Measurements from ENCODE around the gene CYP4F12. TPM values are rescaled to one million over a fixed set of nuclear protein-coding genes. Genes with fewer than 3 reads are reported as not detected.

CYP4F12 gene
- total and polyA plus RNA-seq, 2 of the 8 experiments (the other 6 are each of a cell fraction or from before 2014, with no cell fraction given), result not detected

DNA sequence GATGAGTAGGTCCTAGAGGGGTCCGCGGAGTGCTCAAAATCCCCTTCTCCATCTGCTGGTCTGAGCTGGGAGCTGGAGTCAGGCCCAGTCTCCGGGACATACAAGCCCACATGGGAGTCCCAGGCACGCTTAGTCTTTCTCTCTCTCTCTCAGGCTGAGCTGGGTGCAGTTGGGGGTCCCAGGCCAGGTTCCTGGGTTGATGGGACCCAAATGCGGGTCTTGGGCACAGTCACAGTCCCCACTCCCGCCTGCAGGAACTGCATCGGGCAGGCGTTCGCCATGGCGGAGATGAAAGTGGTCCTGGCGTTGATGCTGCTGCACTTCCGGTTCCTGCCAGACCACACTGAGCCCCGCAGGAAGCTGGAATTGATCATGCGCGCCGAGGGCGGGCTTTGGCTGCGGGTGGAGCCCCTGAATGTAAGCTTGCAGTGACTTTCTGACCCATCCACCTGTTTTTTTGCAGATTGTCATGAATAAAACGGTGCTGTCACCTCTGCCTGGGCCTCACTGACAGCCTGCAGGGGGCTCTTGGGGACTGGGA, 23.8 kb downstream of the CYP4F12 start:
- Histone ChIP-seq H3K27ac (ENCODE audit: low read depth, low read length) (no peak overlapping the region), H2AK5ac (ENCODE audit: low read depth, low read length) (no peak overlapping the region), H4K8ac (ENCODE audit: extremely low read depth, insufficient read depth, low read length) (no peak overlapping the region), H3K4me1 (replicated peaks in 1 of 4; ENCODE audit: control insufficient read depth in 3 of 4, insufficient read depth in 4 of 4, low read length in 3 of 4) (no peaks in the 10 kb centered on the region), H3K18ac (ENCODE audit: extremely low read depth, low read length) (no peak overlapping the region), H3K23ac (ENCODE audit: insufficient read length) (no peak overlapping the region), H3K56ac (replicated peaks; ENCODE audit: insufficient read length, low read depth, low read length) (no peak overlapping the region), H3K9ac (replicated peaks in 1 of 4; ENCODE audit: extremely low read depth in 1 of 4, low read depth in 3 of 4, low read length in 3 of 4) (no peak overlapping the region), H3K4me2 (ENCODE audit: insufficient read depth in 1 of 2, low read depth in 2 of 2, low read length in 2 of 2) (no peak overlapping the region), H3K79me1 (ENCODE audit: low read depth, low read length) (no peaks in the 10 kb centered on the region), H3K9me3 (ENCODE audit: insufficient read depth in 2 of 2, low read depth in 1 of 2, low read length in 1 of 2) (peaks cover 44 to 49% of the 10 kb centered on the region in 2 experiments), H3K23me2 (ENCODE audit: low read depth, low read length) (no peaks in the 10 kb centered on the region), H2BK5ac (ENCODE audit: low read depth, low read length) (no peak overlapping the region), H3K4ac (replicated peaks; ENCODE audit: insufficient read length, low read depth, low read length) (no peak overlapping the region), H3K79me2 (ENCODE audit: control insufficient read depth in 1 of 2, insufficient read depth in 2 of 2, low read length in 2 of 2) (no peaks in the 10 kb centered on the region), H2BK20ac (ENCODE audit: low read length) (no peak overlapping the region), H3K14ac (ENCODE audit: insufficient read length) (no peak overlapping the region), H3K27me3 (replicated peaks in 1 of 4; ENCODE audit: control insufficient read depth in 3 of 4, extremely low read depth in 1 of 4, insufficient read depth in 3 of 4, low read length in 3 of 4) (no peaks in the 10 kb centered on the region), H3K36me3 (ENCODE audit: control insufficient read depth in 2 of 4, insufficient read depth in 4 of 4, low read length in 3 of 4) (no peaks in the 10 kb centered on the region), H4K20me1 (replicated peaks in 1 of 2; ENCODE audit: control insufficient read depth in 1 of 2, insufficient read depth in 2 of 2, low read length in 2 of 2) (no peaks in the 10 kb centered on the region), H4K5ac (ENCODE audit: insufficient read length, low read depth, low read length) (no peak overlapping the region), H2AFZ (ENCODE audit: low read length) (no peak overlapping the region), H4K91ac (replicated peaks; ENCODE audit: insufficient read length, low read length) (no peak overlapping the region), H2BK120ac (replicated peaks; ENCODE audit: low read depth, low read length) (no peak overlapping the region), H2BK12ac (ENCODE audit: low read depth, low read length) (no peak overlapping the region), H2BK15ac (ENCODE audit: low read length) (no peak overlapping the region), H3K4me3 (ENCODE audit: extremely low read depth in 1 of 4, insufficient read depth in 2 of 4, low read depth in 3 of 4, low read length in 4 of 4) (no peak overlapping the region)
- POLR2A ChIA-PET (ENCODE audit: partially characterized antibody), result no interaction called here
- CTCF ChIA-PET (ENCODE audit: partially characterized antibody), result no interaction called here
- no peak for FAIRE-seq
- no peak for DNase-seq (ENCODE audit: low read depth in 1 of 2, low spot score in 2 of 2)
- 81% methylated on average over 16 of the region's 19 CpGs; no CpG with 5 or more reads in 1 of the 2 experiments for WGBS, 2 experiments (ENCODE audit: extremely low coverage in 1 of 2, insufficient coverage in 1 of 2, insufficient read length in 1 of 2, insufficient replicate concordance in 2 of 2, low coverage in 1 of 2, low lambda C conversion rate in 2 of 2, missing lambda C conversion rate in 1 of 2)
- no peak for TF ChIP-seq SP2 (IDR thresholded peaks at IDR 0.05; ENCODE audit: low read length)
- TF ChIP-seq, protein P1, sequence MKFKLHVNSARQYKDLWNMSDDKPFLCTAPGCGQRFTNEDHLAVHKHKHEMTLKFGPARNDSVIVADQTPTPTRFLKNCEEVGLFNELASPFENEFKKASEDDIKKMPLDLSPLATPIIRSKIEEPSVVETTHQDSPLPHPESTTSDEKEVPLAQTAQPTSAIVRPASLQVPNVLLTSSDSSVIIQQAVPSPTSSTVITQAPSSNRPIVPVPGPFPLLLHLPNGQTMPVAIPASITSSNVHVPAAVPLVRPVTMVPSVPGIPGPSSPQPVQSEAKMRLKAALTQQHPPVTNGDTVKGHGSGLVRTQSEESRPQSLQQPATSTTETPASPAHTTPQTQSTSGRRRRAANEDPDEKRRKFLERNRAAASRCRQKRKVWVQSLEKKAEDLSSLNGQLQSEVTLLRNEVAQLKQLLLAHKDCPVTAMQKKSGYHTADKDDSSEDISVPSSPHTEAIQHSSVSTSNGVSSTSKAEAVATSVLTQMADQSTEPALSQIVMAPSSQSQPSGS (IDR thresholded peaks at IDR 0.05; ENCODE audit: low read length), result no peak
- TF ChIP-seq SAP30 (IDR thresholded peaks at IDR 0.05; ENCODE audit: insufficient read depth, insufficient replicate concordance, low read length), result no peak
- no peak for TF ChIP-seq NRF1 (IDR thresholded peaks at IDR 0.05; ENCODE audit: low read depth, low read length)
- TF ChIP-seq YY1 (IDR thresholded peaks at IDR 0.05; ENCODE audit: low read depth, low read length), result no peak
- TF ChIP-seq KDM5A (IDR thresholded peaks at IDR 0.05; ENCODE audit: low read length), result no peak
- TF ChIP-seq USF2 (IDR thresholded peaks at IDR 0.05; ENCODE audit: low read length), result no peak
- TF ChIP-seq POLR2AphosphoS5 (IDR thresholded peaks at IDR 0.05; ENCODE audit: low read depth, low read length), result no peak
- no peak for TF ChIP-seq TAF7 (optimal IDR thresholded peaks at IDR 0.05; ENCODE audit: borderline replicate concordance, low read depth, low read length)
- TF ChIP-seq BRCA1 (IDR thresholded peaks at IDR 0.05; ENCODE audit: low read depth, low read length), result no peak
- TF ChIP-seq RAD21 (IDR thresholded peaks at IDR 0.05 in 1 of 2, conservative IDR thresholded peaks at IDR 0.05 in 1 of 2; ENCODE audit: low read depth in 2 of 2, low read length in 2 of 2), result no peak
